ENCODE results near the gene ABCA9.
"Not testable (repeated sequence)": the region's sequence is repeated elsewhere in the genome, so short reads cannot be mapped to it uniquely, and the experiment has no call there.

The ABCA9 gene

GRCh38 chr17:68944435-68945035, 116.2 kb downstream of the ABCA9 start:
- no peak for DNase-seq

GRCh38 chr17:68943812-68944182, 116.9 kb downstream of the ABCA9 start:
- DNase-seq: not testable (repeated sequence)

- DNase-seq: no peak
These were observed 117.5 kb downstream of the ABCA9 start for GRCh38 chr17:68943123-68943811.

GRCh38 chr17:68942389-68942788, 118.3 kb downstream of the ABCA9 start:
- DNase-seq: no peak

- no peak for DNase-seq
These were observed 119.0 kb downstream of the ABCA9 start for GRCh38 chr17:68941761-68942160.

GRCh38 chr17:68939195-68939594, 121.5 kb downstream of the ABCA9 start:
- DNase-seq: no peak

GRCh38 chr17:68937890-68938514, 122.7 kb downstream of the ABCA9 start:
- DNase-seq: no peak

GRCh38 chr17:68927516-68927915, 133.2 kb downstream of the ABCA9 start:
- DNase-seq: no peak

- DNase-seq: no peak
These were observed 135.7 kb downstream of the ABCA9 start for GRCh38 chr17:68924793-68925720.

Data from stimulated activated CD4-positive, alpha-beta T cell treated with anti-CD3 and anti-CD28 coated beads, Interleukin-4, amount 100 ng/mL, for 4 hours (primary cell).